ENCODE measurements around the gene CHRNA1.

The CHRNA1 gene

GRCh38 chr2:174753038-174753633, 11.1 kb downstream of the CHRNA1 start:
- H3K27ac Mint-ChIP-seq, result no peak overlapping the region
- peaks cover 21% of the 10 kb centered on the region for H3K4me1 Mint-ChIP-seq
- no peak overlapping the region for H3K4me3 Mint-ChIP-seq
- no peaks in the 10 kb centered on the region for H3K9me3 Mint-ChIP-seq
- H3K36me3 Mint-ChIP-seq, result no peaks in the 10 kb centered on the region
- H3K27me3 Mint-ChIP-seq, result no peaks in the 10 kb centered on the region

- peaks cover 21% of the 10 kb centered on the region for H3K4me1 Mint-ChIP-seq
- H3K27me3 Mint-ChIP-seq, result no peaks in the 10 kb centered on the region
- H3K36me3 Mint-ChIP-seq, result no peaks in the 10 kb centered on the region
- H3K4me3 Mint-ChIP-seq, result no peak overlapping the region
- no peaks in the 10 kb centered on the region for H3K9me3 Mint-ChIP-seq
- H3K27ac Mint-ChIP-seq, result no peak overlapping the region
Observed at GRCh38 chr2:174752403-174753037, 11.8 kb downstream of the CHRNA1 start.

GRCh38 chr2:174750923-174751441, 13.3 kb downstream of the CHRNA1 start:
- H3K9me3 Mint-ChIP-seq, result no peaks in the 10 kb centered on the region
- no peak overlapping the region for H3K27ac Mint-ChIP-seq
- H3K4me1 Mint-ChIP-seq, result peaks cover 21% of the 10 kb centered on the region
- H3K27me3 Mint-ChIP-seq, result no peaks in the 10 kb centered on the region
- H3K36me3 Mint-ChIP-seq, result no peaks in the 10 kb centered on the region
- H3K4me3 Mint-ChIP-seq, result no peak overlapping the region

- Mint-ChIP-seq H3K4me1 (peaks cover 21% of the 10 kb centered on the region), H3K36me3 (no peaks in the 10 kb centered on the region), H3K27me3 (no peaks in the 10 kb centered on the region), H3K4me3 (no peak overlapping the region), H3K27ac (no peak overlapping the region), H3K9me3 (no peaks in the 10 kb centered on the region)
Observed at GRCh38 chr2:174749793-174750192, 14.5 kb downstream of the CHRNA1 start.

- Mint-ChIP-seq H3K27me3 (no peaks in the 10 kb centered on the region), H3K36me3 (no peaks in the 10 kb centered on the region), H3K4me3 (no peak overlapping the region), H3K27ac (no peak overlapping the region), H3K9me3 (no peaks in the 10 kb centered on the region), H3K4me1 (peaks cover 21% of the 10 kb centered on the region)
Observed at GRCh38 chr2:174748948-174749347, 15.3 kb downstream of the CHRNA1 start.

- no peaks in the 10 kb centered on the region for H3K27me3 Mint-ChIP-seq
- H3K4me3 Mint-ChIP-seq, result no peak overlapping the region
- H3K9me3 Mint-ChIP-seq, result no peaks in the 10 kb centered on the region
- peaks cover 11% of the 10 kb centered on the region for H3K4me1 Mint-ChIP-seq
- H3K27ac Mint-ChIP-seq, result no peak overlapping the region
- H3K36me3 Mint-ChIP-seq, result no peaks in the 10 kb centered on the region
Observed at GRCh38 chr2:174745142-174745541, 19.1 kb downstream of the CHRNA1 start.

- H3K4me1 Mint-ChIP-seq, result peaks cover 4% of the 10 kb centered on the region
- no peak overlapping the region for H3K4me3 Mint-ChIP-seq
- H3K27ac Mint-ChIP-seq, result no peak overlapping the region
- H3K36me3 Mint-ChIP-seq, result no peaks in the 10 kb centered on the region
- H3K9me3 Mint-ChIP-seq, result no peaks in the 10 kb centered on the region
- no peaks in the 10 kb centered on the region for H3K27me3 Mint-ChIP-seq
Observed at GRCh38 chr2:174744111-174744510, 20.2 kb downstream of the CHRNA1 start.

- Mint-ChIP-seq H3K27me3 (no peaks in the 10 kb centered on the region), H3K4me3 (no peak overlapping the region), H3K4me1 (no peaks in the 10 kb centered on the region), H3K36me3 (no peaks in the 10 kb centered on the region), H3K9me3 (no peaks in the 10 kb centered on the region), H3K27ac (no peak overlapping the region)
Observed at GRCh38 chr2:174740721-174741120, 23.6 kb downstream of the CHRNA1 start.

- H3K4me1 Mint-ChIP-seq, result no peaks in the 10 kb centered on the region
- H3K36me3 Mint-ChIP-seq, result no peaks in the 10 kb centered on the region
- no peak overlapping the region for H3K27ac Mint-ChIP-seq
- no peaks in the 10 kb centered on the region for H3K27me3 Mint-ChIP-seq
- H3K4me3 Mint-ChIP-seq, result no peak overlapping the region
- no peaks in the 10 kb centered on the region for H3K9me3 Mint-ChIP-seq
Observed at GRCh38 chr2:174738841-174739240, 25.4 kb downstream of the CHRNA1 start.

- Mint-ChIP-seq H3K36me3 (no peaks in the 10 kb centered on the region), H3K9me3 (no peaks in the 10 kb centered on the region), H3K27me3 (no peaks in the 10 kb centered on the region), H3K27ac (no peak overlapping the region), H3K4me3 (no peak overlapping the region), H3K4me1 (peaks cover 12% of the 10 kb centered on the region)
Observed at GRCh38 chr2:174731546-174731945, 32.7 kb downstream of the CHRNA1 start.

GRCh38 chr2:174730698-174731018, 33.6 kb downstream of the CHRNA1 start:
- Mint-ChIP-seq H3K9me3 (no peaks in the 10 kb centered on the region), H3K4me1 (peaks cover 21% of the 10 kb centered on the region), H3K4me3 (peak overlapping the region; percentile 89), H3K27ac (no peak overlapping the region), H3K27me3 (no peaks in the 10 kb centered on the region), H3K36me3 (no peaks in the 10 kb centered on the region)

GRCh38 chr2:174729797-174730697, 34.2 kb downstream of the CHRNA1 start:
- peaks cover 21% of the 10 kb centered on the region for H3K4me1 Mint-ChIP-seq
- no peaks in the 10 kb centered on the region for H3K27me3 Mint-ChIP-seq
- H3K4me3 Mint-ChIP-seq, result peak overlapping the region; percentile 89
- H3K36me3 Mint-ChIP-seq, result no peaks in the 10 kb centered on the region
- H3K27ac Mint-ChIP-seq, result peak overlapping the region; percentile 35
- no peaks in the 10 kb centered on the region for H3K9me3 Mint-ChIP-seq

GRCh38 chr2:174728096-174728495, 36.2 kb downstream of the CHRNA1 start:
- Mint-ChIP-seq H3K27ac (no peak overlapping the region), H3K9me3 (no peaks in the 10 kb centered on the region), H3K36me3 (peaks cover 2% of the 10 kb centered on the region), H3K4me1 (peaks cover 21% of the 10 kb centered on the region), H3K4me3 (no peak overlapping the region), H3K27me3 (no peaks in the 10 kb centered on the region)

GRCh38 chr2:174726212-174726611, 38.1 kb downstream of the CHRNA1 start:
- Mint-ChIP-seq H3K4me3 (no peak overlapping the region), H3K4me1 (peaks cover 25% of the 10 kb centered on the region), H3K9me3 (no peaks in the 10 kb centered on the region), H3K36me3 (peaks cover 2% of the 10 kb centered on the region), H3K27ac (no peak overlapping the region), H3K27me3 (no peaks in the 10 kb centered on the region)

GRCh38 chr2:174722942-174723592, 41.2 kb downstream of the CHRNA1 start:
- H3K4me3 Mint-ChIP-seq, result no peak overlapping the region
- no peaks in the 10 kb centered on the region for H3K27me3 Mint-ChIP-seq
- H3K9me3 Mint-ChIP-seq, result no peaks in the 10 kb centered on the region

More at GRCh38 chr2:174722942-174723592, 41.2 kb downstream of the CHRNA1 start:
- H3K27ac Mint-ChIP-seq, result no peak overlapping the region
- peaks cover 27% of the 10 kb centered on the region for H3K4me1 Mint-ChIP-seq
- peaks cover 5% of the 10 kb centered on the region for H3K36me3 Mint-ChIP-seq
